Measurements from ENCODE around the gene NEFH.

NEFH gene

GRCh38 chr22:29442976-29443375 is 37.0 kb upstream of the NEFH start:
- DNase-seq = no peak
- H3K4me3 ChIP-seq (ENCODE audit: low read depth, low read length) = no peak overlapping the region
- no peaks in the 10 kb centered on the region for H3K36me3 ChIP-seq
- no peaks in the 10 kb centered on the region for H3K9me3 ChIP-seq
- no peaks in the 10 kb centered on the region for H3K27me3 ChIP-seq
- TF ChIP-seq, protein P1, sequence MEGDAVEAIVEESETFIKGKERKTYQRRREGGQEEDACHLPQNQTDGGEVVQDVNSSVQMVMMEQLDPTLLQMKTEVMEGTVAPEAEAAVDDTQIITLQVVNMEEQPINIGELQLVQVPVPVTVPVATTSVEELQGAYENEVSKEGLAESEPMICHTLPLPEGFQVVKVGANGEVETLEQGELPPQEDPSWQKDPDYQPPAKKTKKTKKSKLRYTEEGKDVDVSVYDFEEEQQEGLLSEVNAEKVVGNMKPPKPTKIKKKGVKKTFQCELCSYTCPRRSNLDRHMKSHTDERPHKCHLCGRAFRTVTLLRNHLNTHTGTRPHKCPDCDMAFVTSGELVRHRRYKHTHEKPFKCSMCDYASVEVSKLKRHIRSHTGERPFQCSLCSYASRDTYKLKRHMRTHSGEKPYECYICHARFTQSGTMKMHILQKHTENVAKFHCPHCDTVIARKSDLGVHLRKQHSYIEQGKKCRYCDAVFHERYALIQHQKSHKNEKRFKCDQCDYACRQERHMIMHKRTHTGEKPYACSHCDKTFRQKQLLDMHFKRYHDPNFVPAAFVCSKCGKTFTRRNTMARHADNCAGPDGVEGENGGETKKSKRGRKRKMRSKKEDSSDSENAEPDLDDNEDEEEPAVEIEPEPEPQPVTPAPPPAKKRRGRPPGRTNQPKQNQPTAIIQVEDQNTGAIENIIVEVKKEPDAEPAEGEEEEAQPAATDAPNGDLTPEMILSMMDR (IDR thresholded peaks at IDR 0.05; ENCODE audit: low read depth, low read length) = no peak
- H3K4me1 ChIP-seq = no peaks in the 10 kb centered on the region

GRCh38 chr22:29443452-29443851 is 36.6 kb upstream of the NEFH start:
- Histone ChIP-seq H3K4me3 (ENCODE audit: low read depth, low read length) (no peak overlapping the region), H3K9me3 (no peaks in the 10 kb centered on the region), H3K36me3 (no peaks in the 10 kb centered on the region), H3K27me3 (no peaks in the 10 kb centered on the region), H3K4me1 (no peaks in the 10 kb centered on the region)
- TF ChIP-seq, protein P1 (IDR thresholded peaks at IDR 0.05; ENCODE audit: low read depth, low read length) = no peak
- DNase-seq = no peak

DNA sequence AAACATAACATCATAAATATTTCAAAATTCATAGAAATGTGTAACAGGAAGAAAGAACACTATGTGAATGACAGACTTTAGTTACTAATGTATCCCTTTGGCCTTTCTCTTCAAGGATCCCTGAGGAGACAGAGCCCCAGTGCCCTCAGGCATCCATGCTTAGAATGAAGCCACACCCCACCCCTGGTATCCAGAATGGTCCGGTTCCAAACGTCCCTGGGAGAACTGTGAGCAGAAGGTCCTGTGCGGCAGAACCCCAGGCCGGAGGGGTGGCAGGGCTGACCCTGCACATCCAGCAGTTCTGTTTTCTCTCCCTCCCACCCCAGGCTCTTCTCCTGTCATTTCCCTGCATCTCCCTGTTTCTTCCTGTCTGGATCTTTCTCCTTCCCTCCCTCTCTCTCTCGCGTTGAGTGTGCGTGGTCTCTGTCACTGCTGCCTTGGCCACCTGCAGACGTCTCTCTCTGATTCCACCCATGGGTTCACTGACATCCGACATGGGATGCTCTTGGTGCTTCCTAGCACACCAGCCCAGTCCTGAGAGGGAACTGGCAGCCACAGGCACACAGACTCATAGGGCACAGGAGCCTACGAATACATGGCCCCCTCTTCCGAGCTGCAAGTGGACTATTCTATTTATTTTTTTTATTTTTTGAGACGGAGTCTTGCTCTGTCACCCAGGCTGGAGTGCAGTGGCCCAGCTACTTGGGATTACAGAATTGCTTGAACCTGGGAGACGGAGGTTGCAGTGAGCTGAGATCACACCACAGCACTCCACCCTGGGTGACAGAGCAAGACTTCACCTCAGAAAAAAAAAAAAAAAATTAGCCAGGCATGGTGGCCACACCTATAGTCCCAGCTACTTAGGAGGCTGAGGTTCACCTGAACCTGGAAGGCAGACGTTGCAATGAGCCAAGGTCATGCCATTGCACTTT is 35.9 kb upstream of the NEFH start:
- H3K27me3 ChIP-seq = no peaks in the 10 kb centered on the region
- no peak for DNase-seq
- no peak overlapping the region for H3K4me3 ChIP-seq (ENCODE audit: low read depth, low read length)
- TF ChIP-seq, protein P1 (IDR thresholded peaks at IDR 0.05; ENCODE audit: low read depth, low read length) = no peak
- H3K4me1 ChIP-seq = no peaks in the 10 kb centered on the region
- H3K9me3 ChIP-seq = no peaks in the 10 kb centered on the region
- H3K36me3 ChIP-seq = no peaks in the 10 kb centered on the region

GRCh38 chr22:29445508-29445907 is 34.5 kb upstream of the NEFH start:
- no peak for DNase-seq
- Histone ChIP-seq H3K27me3 (no peaks in the 10 kb centered on the region), H3K9me3 (no peaks in the 10 kb centered on the region), H3K4me1 (no peaks in the 10 kb centered on the region), H3K36me3 (no peaks in the 10 kb centered on the region), H3K4me3 (ENCODE audit: low read depth, low read length) (no peak overlapping the region)
- TF ChIP-seq, protein P1 (IDR thresholded peaks at IDR 0.05; ENCODE audit: low read depth, low read length) = no peak

DNA sequence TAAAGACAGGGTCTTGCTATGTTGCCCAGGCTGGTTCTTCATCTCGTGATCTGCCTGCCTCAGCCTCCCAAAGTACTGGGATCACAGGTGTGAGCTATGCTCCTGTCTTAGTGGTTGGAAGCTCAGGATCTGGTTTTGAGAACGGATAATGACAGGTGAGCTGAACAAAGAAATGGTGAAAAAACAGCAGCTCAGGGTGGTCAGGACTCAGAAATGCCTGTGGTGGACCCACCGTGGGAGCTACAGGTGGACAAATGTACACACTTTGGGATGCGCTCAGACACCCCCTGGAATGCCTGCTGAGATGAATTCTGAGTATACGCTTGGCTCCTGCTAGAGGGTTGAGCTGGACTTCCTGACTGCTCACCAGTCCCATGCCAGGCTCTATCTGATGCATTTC is 32.1 kb upstream of the NEFH start:
- DNase-seq = no peak
- Histone ChIP-seq H3K4me3 (ENCODE audit: low read depth, low read length) (no peak overlapping the region), H3K27me3 (no peaks in the 10 kb centered on the region), H3K36me3 (no peaks in the 10 kb centered on the region), H3K9me3 (no peaks in the 10 kb centered on the region), H3K4me1 (no peaks in the 10 kb centered on the region)
- TF ChIP-seq, protein P1 (IDR thresholded peaks at IDR 0.05; ENCODE audit: low read depth, low read length) = no peak

GRCh38 chr22:29449296-29449875 is 30.6 kb upstream of the NEFH start:
- H3K9me3 ChIP-seq = no peaks in the 10 kb centered on the region
- H3K4me1 ChIP-seq = no peaks in the 10 kb centered on the region
- TF ChIP-seq, protein P1 (IDR thresholded peaks at IDR 0.05; ENCODE audit: low read depth, low read length) = no peak
- no peak overlapping the region for H3K4me3 ChIP-seq (ENCODE audit: low read depth, low read length)
- DNase-seq = no peak
- H3K36me3 ChIP-seq = no peaks in the 10 kb centered on the region
- no peaks in the 10 kb centered on the region for H3K27me3 ChIP-seq
